ENCODE data around the gene CCDC174.

The CCDC174 gene

GRCh38 chr3:14630404-14631100 is 21.0 kb upstream of the CCDC174 start:
- no peaks in the 10 kb centered on the region for H3K36me3 ChIP-seq (ENCODE audit: control insufficient read depth, insufficient read depth, low read length)
- no peaks in the 10 kb centered on the region for H3K79me2 ChIP-seq
- H2AFZ ChIP-seq: no peak overlapping the region
- no peaks in the 10 kb centered on the region for H3K9me3 ChIP-seq (ENCODE audit: control insufficient read depth, low read length)
- no peak overlapping the region for H3K27ac ChIP-seq
- H3K4me3 ChIP-seq (ENCODE audit: low read depth, low read length): no peak overlapping the region
- no peaks in the 10 kb centered on the region for H3K4me1 ChIP-seq
- no peaks in the 10 kb centered on the region for H3K27me3 ChIP-seq (ENCODE audit: control insufficient read depth, insufficient read depth, low read length)
- H3K4me2 ChIP-seq (ENCODE audit: low read length): no peak overlapping the region
- H3K9ac ChIP-seq: no peak overlapping the region
- TF ChIP-seq, protein P1, sequence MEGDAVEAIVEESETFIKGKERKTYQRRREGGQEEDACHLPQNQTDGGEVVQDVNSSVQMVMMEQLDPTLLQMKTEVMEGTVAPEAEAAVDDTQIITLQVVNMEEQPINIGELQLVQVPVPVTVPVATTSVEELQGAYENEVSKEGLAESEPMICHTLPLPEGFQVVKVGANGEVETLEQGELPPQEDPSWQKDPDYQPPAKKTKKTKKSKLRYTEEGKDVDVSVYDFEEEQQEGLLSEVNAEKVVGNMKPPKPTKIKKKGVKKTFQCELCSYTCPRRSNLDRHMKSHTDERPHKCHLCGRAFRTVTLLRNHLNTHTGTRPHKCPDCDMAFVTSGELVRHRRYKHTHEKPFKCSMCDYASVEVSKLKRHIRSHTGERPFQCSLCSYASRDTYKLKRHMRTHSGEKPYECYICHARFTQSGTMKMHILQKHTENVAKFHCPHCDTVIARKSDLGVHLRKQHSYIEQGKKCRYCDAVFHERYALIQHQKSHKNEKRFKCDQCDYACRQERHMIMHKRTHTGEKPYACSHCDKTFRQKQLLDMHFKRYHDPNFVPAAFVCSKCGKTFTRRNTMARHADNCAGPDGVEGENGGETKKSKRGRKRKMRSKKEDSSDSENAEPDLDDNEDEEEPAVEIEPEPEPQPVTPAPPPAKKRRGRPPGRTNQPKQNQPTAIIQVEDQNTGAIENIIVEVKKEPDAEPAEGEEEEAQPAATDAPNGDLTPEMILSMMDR (IDR thresholded peaks at IDR 0.05): no peak

GRCh38 chr3:14631101-14631497 is 20.5 kb upstream of the CCDC174 start:
- TF ChIP-seq, protein P1 (IDR thresholded peaks at IDR 0.05): no peak
- H3K4me2 ChIP-seq (ENCODE audit: low read length): no peak overlapping the region
- no peaks in the 10 kb centered on the region for H3K79me2 ChIP-seq
- no peak overlapping the region for H3K9ac ChIP-seq
- H3K36me3 ChIP-seq (ENCODE audit: control insufficient read depth, insufficient read depth, low read length): no peaks in the 10 kb centered on the region
- H2AFZ ChIP-seq: no peak overlapping the region
- H3K27me3 ChIP-seq (ENCODE audit: control insufficient read depth, insufficient read depth, low read length): no peaks in the 10 kb centered on the region
- H3K4me1 ChIP-seq: no peaks in the 10 kb centered on the region
- H3K4me3 ChIP-seq (ENCODE audit: low read depth, low read length): no peak overlapping the region
- no peaks in the 10 kb centered on the region for H3K9me3 ChIP-seq (ENCODE audit: control insufficient read depth, low read length)
- H3K27ac ChIP-seq: no peak overlapping the region

DNA sequence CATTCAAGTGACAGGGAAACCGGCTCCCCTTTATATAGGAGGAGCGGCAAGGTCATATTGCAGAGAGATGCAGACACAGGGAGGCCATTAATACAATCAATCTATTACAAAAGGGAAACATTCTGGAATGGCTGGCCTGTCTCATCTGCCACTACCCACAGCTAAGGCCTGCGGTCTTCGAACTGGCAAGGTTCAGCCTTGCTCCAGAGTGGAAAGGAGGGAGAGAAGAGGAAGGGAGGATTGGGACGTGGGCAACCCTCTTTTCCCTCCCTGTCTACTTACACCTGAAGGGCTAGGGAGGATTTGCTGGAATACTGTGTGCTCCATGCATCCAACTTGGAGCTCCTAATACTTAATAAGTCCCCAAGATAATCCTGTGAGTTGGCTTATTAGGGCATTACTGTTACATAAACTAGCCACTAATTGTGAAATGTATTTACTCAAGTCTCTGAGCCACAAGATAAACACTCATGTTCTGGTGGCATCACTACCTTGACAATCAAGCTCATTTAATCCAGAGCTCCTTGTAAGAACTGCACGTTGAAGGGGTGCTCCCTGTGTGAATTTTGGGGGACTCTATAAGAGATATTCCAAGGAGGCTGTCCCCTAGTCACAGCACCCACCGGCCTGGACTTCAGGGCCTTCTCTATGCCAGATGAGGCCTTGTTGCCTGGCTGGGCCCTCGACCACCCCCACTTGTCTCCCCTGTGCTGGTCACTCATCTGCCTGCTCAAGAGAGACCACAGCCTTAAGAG is 19.7 kb upstream of the CCDC174 start:
- H3K4me1 ChIP-seq: no peaks in the 10 kb centered on the region
- H3K4me2 ChIP-seq (ENCODE audit: low read length): no peak overlapping the region
- H2AFZ ChIP-seq: no peak overlapping the region
- TF ChIP-seq, protein P1 (IDR thresholded peaks at IDR 0.05): no peak
- no peak overlapping the region for H3K4me3 ChIP-seq (ENCODE audit: low read depth, low read length)
- H3K27me3 ChIP-seq (ENCODE audit: control insufficient read depth, insufficient read depth, low read length): no peaks in the 10 kb centered on the region
- H3K36me3 ChIP-seq (ENCODE audit: control insufficient read depth, insufficient read depth, low read length): no peaks in the 10 kb centered on the region
- H3K9me3 ChIP-seq (ENCODE audit: control insufficient read depth, low read length): no peaks in the 10 kb centered on the region
- H3K79me2 ChIP-seq: no peaks in the 10 kb centered on the region
- no peak overlapping the region for H3K9ac ChIP-seq
- no peak overlapping the region for H3K27ac ChIP-seq

DNA sequence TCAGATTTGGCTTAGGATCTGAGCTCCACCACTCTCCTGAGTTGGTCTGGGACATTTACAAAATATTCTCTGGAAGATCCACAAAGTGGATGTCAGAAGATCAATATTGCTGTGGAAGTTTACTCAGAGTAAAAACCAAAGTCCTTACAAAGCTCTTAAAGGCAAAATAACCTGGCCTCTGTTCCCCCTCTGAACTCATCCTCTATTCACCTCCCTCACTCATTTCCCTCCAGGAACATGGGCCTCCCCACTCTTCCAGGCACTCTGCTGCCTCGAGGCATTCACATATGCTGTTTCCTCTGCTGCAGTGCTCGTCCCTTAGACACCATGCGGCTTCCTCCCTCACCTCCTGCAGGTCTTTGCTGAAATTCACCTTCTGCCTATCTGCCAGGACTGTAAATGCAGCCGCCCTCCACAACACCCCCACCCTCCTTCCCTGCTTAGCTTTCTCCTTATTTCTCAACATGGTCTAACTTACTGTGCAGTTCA is 19.1 kb upstream of the CCDC174 start:
- TF ChIP-seq, protein P1 (IDR thresholded peaks at IDR 0.05): no peak
- H3K4me3 ChIP-seq (ENCODE audit: low read depth, low read length): no peak overlapping the region
- H3K4me1 ChIP-seq: no peaks in the 10 kb centered on the region
- no peak overlapping the region for H3K9ac ChIP-seq
- H3K4me2 ChIP-seq (ENCODE audit: low read length): no peak overlapping the region
- no peaks in the 10 kb centered on the region for H3K9me3 ChIP-seq (ENCODE audit: control insufficient read depth, low read length)
- H3K79me2 ChIP-seq: no peaks in the 10 kb centered on the region
- H3K27me3 ChIP-seq (ENCODE audit: control insufficient read depth, insufficient read depth, low read length): no peaks in the 10 kb centered on the region
- no peaks in the 10 kb centered on the region for H3K36me3 ChIP-seq (ENCODE audit: control insufficient read depth, insufficient read depth, low read length)
- H3K27ac ChIP-seq: no peak overlapping the region
- no peak overlapping the region for H2AFZ ChIP-seq
